GM23338 (cell line): ENCODE data around the gene ERP27. TPM values are rescaled to one million over a fixed set of nuclear protein-coding genes. Genes with fewer than 3 reads are reported as not detected.

ENCODE experiments used
- POLR2AphosphoS5 ChIP-seq: IDR thresholded peaks from 2 replicates; pipeline ENCODE4 v1.6.1; 2016; ENCODE audit warnings: antibody characterized with exemption, low read depth
- ZNF462 ChIP-seq: fragments of 250-450 bp; sonication (Bioruptor Pico); IDR thresholded peaks from 2 replicates; pipeline ENCODE4 v1.5.0; 2020; ENCODE audit warnings: mild to moderate bottlenecking, moderate library complexity
- polyA plus RNA-seq: library from polyadenylated mRNA; unstranded; fragments of >200 nt; fragmentation: Nextera tagmentation; extraction: Ambion mirVana; gene quantifications from 2 replicates; pipeline ENCODE4 v1.2.1, GENCODE V29; 2016
- total RNA-seq: library from RNA; depleted of rRNA; stranded (reverse); fragments of >200 nt; shearing (Covaris generic); gene quantifications from 2 replicates; pipeline ENCODE4 v1.2.3, GENCODE V29; 2014; rRNA removed

Gene ERP27
- total and polyA plus RNA-seq, 2 experiments from 2014 or later = not detected

- TF ChIP-seq ZNF462 (CRISPR knock-in tag) = no peak
- TF ChIP-seq POLR2AphosphoS5 = no peak
Observed at GRCh38 chr12:14868916-14869506, 69.3 kb downstream of the ERP27 start (continued).

Other genes with a start within 250 kb of the ERP27 start
- 1.9 and 3.1 TPM in 2 replicates for gene GUCY2C, start 241.9 kb downstream of the ERP27 start, total RNA-seq
- 1.4 and 2.1 TPM in 2 replicates for gene GUCY2C, start 241.9 kb downstream of the ERP27 start, polyA plus RNA-seq
- 33.8 and 57.1 TPM in 2 replicates for gene WBP11, start 135.1 kb downstream of the ERP27 start, total RNA-seq
- 138 and 148 TPM in 2 replicates for gene WBP11, start 135.1 kb downstream of the ERP27 start, polyA plus RNA-seq
- 1.7 and 1.9 TPM in 2 replicates for gene C12orf60, start 134.9 kb downstream of the ERP27 start, total RNA-seq
- 1.3 and 2.3 TPM in 2 replicates for gene C12orf60, start 134.9 kb downstream of the ERP27 start, polyA plus RNA-seq
- gene SMCO3, start 124.4 kb downstream of the ERP27 start, total RNA-seq = not detected in 2 replicates
- gene SMCO3, start 124.4 kb downstream of the ERP27 start, polyA plus RNA-seq = 0.13 TPM in 1 of 2 replicates, not detected in the other
- gene ART4, start 95.0 kb downstream of the ERP27 start, total RNA-seq = not detected in 2 replicates
- gene ART4, start 95.0 kb downstream of the ERP27 start, polyA plus RNA-seq = 0.07 and 0.08 TPM in 2 replicates
- not detected in 2 replicates for gene MGP, start 52.7 kb downstream of the ERP27 start, total RNA-seq
- gene MGP, start 52.7 kb downstream of the ERP27 start, polyA plus RNA-seq = 0.60 TPM in 1 of 2 replicates, not detected in the other
- gene ARHGDIB, start 23.1 kb upstream of the ERP27 start, total RNA-seq = not detected in 2 replicates
- 0.89 and 1.8 TPM in 2 replicates for gene ARHGDIB, start 23.1 kb upstream of the ERP27 start, polyA plus RNA-seq
- not detected in 2 replicates for gene PDE6H, start 34.5 kb upstream of the ERP27 start, total RNA-seq
- gene PDE6H, start 34.5 kb upstream of the ERP27 start, polyA plus RNA-seq = not detected in 2 replicates